ENCODE data around the gene ITGB3. TPM values are rescaled to one million over a fixed set of nuclear protein-coding genes. Genes with fewer than 3 reads are reported as not detected.
"Not testable (repeated sequence)": the region's sequence is repeated elsewhere in the genome, so short reads cannot be mapped to it uniquely, and the experiment has no call there.

ITGB3 gene
- total and polyA plus RNA-seq, 8 donors: 9.4 to 12.0 (median 10.6) TPM

DNA sequence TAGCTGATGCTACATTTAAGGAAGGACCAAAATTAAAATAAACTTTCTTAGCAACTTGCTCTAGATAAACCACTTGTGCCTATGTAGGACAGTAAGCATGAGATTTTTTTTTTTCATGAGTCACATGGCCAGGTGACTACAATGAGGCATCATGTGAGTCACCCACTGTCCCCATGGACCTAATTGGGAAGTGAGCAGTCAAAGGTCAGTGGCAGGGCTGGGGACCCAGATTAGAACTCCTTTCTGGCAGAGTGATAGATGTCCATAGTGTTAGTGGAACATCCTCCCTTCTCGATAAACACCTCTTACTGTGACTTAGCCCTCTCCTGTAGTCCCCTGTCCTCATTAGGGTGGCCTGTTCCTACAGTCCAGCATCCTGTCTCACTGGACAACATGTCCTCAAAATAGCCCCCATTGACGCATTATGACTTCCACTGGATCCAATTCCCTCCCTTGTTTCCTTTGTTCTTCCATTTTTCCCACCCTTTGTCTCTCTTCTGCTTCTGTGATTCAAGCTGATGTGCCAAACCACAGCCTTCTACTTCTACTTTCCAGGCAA is 12.4 kb downstream of the ITGB3 start:
- Histone ChIP-seq H3K27ac (no peak overlapping the region), H3K36me3 (no peaks in the 10 kb centered on the region), H3K4me1 (peaks cover 6 to 10% of the 10 kb centered on the region in 2 donors), H3K9me3 (no peaks in the 10 kb centered on the region), H3K27me3 (no peaks in the 10 kb centered on the region), H3K4me3 (no peak overlapping the region)
- no peak for TF ChIP-seq CTCF (IDR thresholded peaks at IDR 0.05)
- intact Hi-C loops (cut with DNase I): no loop called here
- ATAC-seq: peak; percentile 55
- DNase-seq: no peak

- Histone ChIP-seq H3K27ac (no peak overlapping the region), H3K36me3 (no peaks in the 10 kb centered on the region), H3K9me3 (no peaks in the 10 kb centered on the region), H3K4me3 (no peak overlapping the region), H3K4me1 (peaks cover 6 to 10% of the 10 kb centered on the region in 2 donors), H3K27me3 (no peaks in the 10 kb centered on the region)
- DNase-seq (no peak), ATAC-seq (no peak)
- intact Hi-C loops (cut with DNase I): no loop called here
- TF ChIP-seq CTCF (IDR thresholded peaks at IDR 0.05): no peak
Observed at GRCh38 chr17:47266782-47267181, 13.2 kb downstream of the ITGB3 start.

DNA sequence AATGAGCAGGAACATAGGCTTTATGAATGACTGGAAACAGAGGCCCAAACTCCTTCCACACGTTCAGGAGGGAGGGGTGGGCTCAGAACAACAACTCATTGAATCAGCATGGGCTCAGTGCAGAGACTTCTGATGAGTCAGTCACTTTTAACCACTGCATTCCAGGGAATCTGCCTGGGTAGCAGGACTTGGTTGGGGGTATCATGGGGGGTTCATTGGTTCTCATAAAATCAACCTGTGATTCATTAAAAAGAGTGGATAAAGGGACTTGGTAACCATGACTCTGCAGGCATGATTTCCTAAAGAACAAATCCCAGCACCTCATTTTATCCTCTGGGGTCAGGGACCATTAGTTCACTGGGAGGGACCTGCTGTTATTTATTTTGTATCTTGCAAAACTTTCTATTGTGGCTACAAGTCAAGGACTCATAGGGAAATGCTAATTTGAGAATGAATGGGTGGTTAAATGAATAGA is 13.8 kb downstream of the ITGB3 start:
- Histone ChIP-seq H3K4me3 (no peak overlapping the region), H3K4me1 (peaks cover 6 to 10% of the 10 kb centered on the region in 2 donors), H3K27ac (no peak overlapping the region), H3K27me3 (no peaks in the 10 kb centered on the region), H3K36me3 (no peaks in the 10 kb centered on the region), H3K9me3 (no peaks in the 10 kb centered on the region)
- no peak for TF ChIP-seq CTCF (IDR thresholded peaks at IDR 0.05)
- ATAC-seq (peak; percentile 58), DNase-seq (no peak)
- intact Hi-C loops (cut with DNase I): no loop called here

DNA sequence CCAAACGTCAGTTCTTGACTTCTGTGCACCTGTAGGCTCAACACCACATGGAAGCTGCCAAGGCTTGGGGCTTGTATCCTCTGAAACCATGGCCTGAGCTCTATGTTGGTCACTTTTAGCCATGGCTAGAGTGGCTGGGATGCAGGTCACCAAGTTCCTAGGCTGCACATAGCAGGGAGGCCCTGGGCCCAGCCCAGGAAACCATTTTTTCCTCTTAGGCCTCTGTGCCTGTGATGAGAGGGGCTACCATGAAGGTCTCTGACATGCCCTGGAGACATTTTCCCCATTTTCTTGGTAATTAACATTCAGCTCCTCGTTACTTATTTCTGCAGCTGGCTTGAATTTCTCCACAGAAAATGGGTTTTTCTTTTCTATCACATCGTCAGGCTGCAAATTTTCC is 15.3 kb downstream of the ITGB3 start:
- H3K9me3 ChIP-seq; H3K4me3 ChIP-seq; intact Hi-C loops (cut with DNase I); H3K27ac ChIP-seq; DNase-seq; H3K27me3 ChIP-seq; H3K36me3 ChIP-seq; ATAC-seq: not testable (repeated sequence)
- H3K4me1 ChIP-seq: peaks cover 6 to 10% of the 10 kb centered on the region in 2 donors

GRCh38 chr17:47269561-47270280 is 16.1 kb downstream of the ITGB3 start:
- ATAC-seq; H3K36me3 ChIP-seq; H3K27me3 ChIP-seq; H3K4me3 ChIP-seq; DNase-seq; H3K27ac ChIP-seq; H3K9me3 ChIP-seq; intact Hi-C loops (cut with DNase I): not testable (repeated sequence)
- H3K4me1 ChIP-seq: peaks cover 6 to 11% of the 10 kb centered on the region in 2 donors

DNA sequence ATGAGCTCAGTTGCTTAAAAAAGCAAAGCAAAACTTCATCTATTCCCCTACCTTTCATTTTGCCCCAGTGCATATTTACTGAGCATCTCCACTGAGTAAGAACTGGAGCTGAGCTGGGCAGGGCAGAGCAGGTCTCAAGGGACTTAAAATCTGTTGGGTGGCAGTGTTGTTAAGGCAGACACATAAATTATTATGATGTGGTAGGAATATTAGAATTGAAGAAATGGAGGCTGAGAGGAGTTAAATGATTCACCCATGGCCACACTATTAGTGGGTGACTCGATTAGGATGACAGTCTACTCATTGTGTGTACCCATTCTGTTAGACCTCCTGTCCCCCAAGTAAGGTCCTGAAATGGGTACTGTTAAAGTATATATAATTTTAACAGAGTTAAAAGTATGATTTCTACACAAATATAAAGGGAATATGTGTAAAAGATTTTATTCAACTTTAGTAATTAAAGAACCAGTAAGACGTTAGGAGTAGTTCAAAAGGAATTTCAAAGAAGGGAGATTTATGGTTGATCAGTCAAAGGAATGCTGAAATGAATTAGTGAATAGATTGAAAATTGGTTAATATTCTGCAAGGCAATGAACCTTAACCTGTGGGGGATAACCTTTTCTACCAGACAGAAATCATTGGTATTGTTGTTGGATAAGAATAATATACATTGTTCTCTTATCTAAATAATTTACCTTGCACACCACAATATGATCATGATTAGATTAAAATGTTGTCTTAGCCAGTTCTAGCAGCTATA is 17.5 kb downstream of the ITGB3 start:
- H3K36me3 ChIP-seq: no peaks in the 10 kb centered on the region
- no peak overlapping the region for H3K27ac ChIP-seq
- no peak for TF ChIP-seq CTCF (IDR thresholded peaks at IDR 0.05)
- ATAC-seq (no peak), DNase-seq (no peak)
- no peak overlapping the region for H3K4me3 ChIP-seq
- no peaks in the 10 kb centered on the region for H3K9me3 ChIP-seq
- intact Hi-C loops (cut with DNase I): no loop called here
- H3K27me3 ChIP-seq: no peaks in the 10 kb centered on the region
- peaks cover 17% of the 10 kb centered on the region in 2 donors for H3K4me1 ChIP-seq
